ENCODE data around the gene CDC42BPA.
"Not testable (repeated sequence)": the region's sequence is repeated elsewhere in the genome, so short reads cannot be mapped to it uniquely, and the experiment has no call there.

CDC42BPA gene

GRCh38 chr1:227038401-227038800 lies 279.9 kb downstream of the CDC42BPA start:
- no peak for DNase-seq

- DNase-seq: no peak
Measured at GRCh38 chr1:227037121-227037520, 281.2 kb downstream of the CDC42BPA start.

- DNase-seq: no peak
Measured at GRCh38 chr1:227035316-227035715, 283.0 kb downstream of the CDC42BPA start.

- DNase-seq: no peak
Measured at GRCh38 chr1:227033880-227034279, 284.4 kb downstream of the CDC42BPA start.

- DNase-seq: no peak
Measured at GRCh38 chr1:227032396-227032795, 285.9 kb downstream of the CDC42BPA start.

GRCh38 chr1:227016990-227017389 lies 301.3 kb downstream of the CDC42BPA start:
- DNase-seq: no peak

- DNase-seq: no peak
Measured at GRCh38 chr1:227010645-227011044, 307.6 kb downstream of the CDC42BPA start.

GRCh38 chr1:227009937-227010336 lies 308.4 kb downstream of the CDC42BPA start:
- DNase-seq: no peak

GRCh38 chr1:227006226-227006796 lies 312.0 kb downstream of the CDC42BPA start:
- DNase-seq: no peak

GRCh38 chr1:227004796-227005195 lies 313.5 kb downstream of the CDC42BPA start:
- DNase-seq: no peak

- DNase-seq: no peak
Measured at GRCh38 chr1:227003165-227003564, 315.1 kb downstream of the CDC42BPA start.

- no peak for DNase-seq
Measured at GRCh38 chr1:227002531-227003049, 315.7 kb downstream of the CDC42BPA start.

- DNase-seq: not testable (repeated sequence)
Measured at GRCh38 chr1:226999579-226999978, 318.7 kb downstream of the CDC42BPA start.

GRCh38 chr1:226995365-226996332 lies 322.6 kb downstream of the CDC42BPA start:
- DNase-seq: no peak

- no peak for DNase-seq
Measured at GRCh38 chr1:226994586-226995364, 323.5 kb downstream of the CDC42BPA start.

- DNase-seq: no peak
Measured at GRCh38 chr1:226993814-226994585, 324.3 kb downstream of the CDC42BPA start.

- DNase-seq: no peak
Measured at GRCh38 chr1:226991920-226992319, 326.4 kb downstream of the CDC42BPA start.

GRCh38 chr1:226990133-226990716 lies 328.1 kb downstream of the CDC42BPA start:
- peak; percentile 26 for DNase-seq

GRCh38 chr1:226989085-226989920 lies 329.0 kb downstream of the CDC42BPA start:
- no peak for DNase-seq

- DNase-seq: no peak
Measured at GRCh38 chr1:226988334-226988666, 330.0 kb downstream of the CDC42BPA start.
